ENCODE data around the gene SAE1.

GRCh38 chr19:47097396-47098201 is 33.0 kb upstream of the SAE1 start:
- TF ChIP-seq EZH2 (IDR thresholded peaks at IDR 0.05; ENCODE audit: borderline replicate concordance, low read depth, low read length, poor library complexity, severe bottlenecking) (no peak), CTCF (conservative IDR thresholded peaks at IDR 0.05; ENCODE audit: low read depth, low read length) (no peak)
